GM12878 (cell line): ENCODE results near the gene MCEMP1.

Source experiments
- BHLHE40 ChIP-seq, 2 experiments: fragments of 450-650 bp in 1 of 2; IDR thresholded peaks; 2 replicates each; pipeline ENCODE4 v1.6.1; 2011 to 2017; ENCODE audit warnings: low read depth in 2 of 2, borderline replicate concordance in 1 of 2, improper control_type of control experiment in 1 of 2, low read length in 1 of 2, mild to moderate bottlenecking in 1 of 2
- CBFB ChIP-seq: IDR thresholded peaks from 2 replicates; pipeline ENCODE4 v1.6.1; 2016; ENCODE audit warnings: antibody characterized with exemption, low read depth
- CTCF ChIP-seq, 3 experiments: IDR thresholded peaks in 2 of 3; conservative IDR thresholded peaks in 1 of 3; 2 replicates each; pipeline ENCODE4 v1.5.1; 2011; ENCODE audit warnings: low read depth in 3 of 3, low read length in 3 of 3, mild to moderate bottlenecking in 3 of 3, control low read depth in 2 of 3, moderate library complexity in 2 of 3, inconsistent platforms in 1 of 3, mixed read lengths in 1 of 3; ENCODE audit not compliant: control insufficient read depth in 2 of 3, insufficient read depth in 1 of 3; ENCODE audit errors: extremely low read depth in 1 of 3
- EGR1 ChIP-seq, 2 experiments: IDR thresholded peaks; 1 replicate in 1 of 2; 2 replicates in 1 of 2; pipeline ENCODE4 v1.6.1; 2011 to 2012; ENCODE audit warnings: low read depth in 2 of 2, low read length in 2 of 2, borderline replicate concordance in 1 of 2, mild to moderate bottlenecking in 1 of 2, moderate library complexity in 1 of 2
- EP300 ChIP-seq, 2 experiments: fragments of 150-350 bp in 1 of 2; IDR thresholded peaks; 2 replicates each; pipeline ENCODE4 v1.6.1; 2011 to 2012; ENCODE audit warnings: low read depth in 2 of 2, low read length in 2 of 2, borderline replicate concordance in 1 of 2, improper control_type of control experiment in 1 of 2, inconsistent platforms in 1 of 2; ENCODE audit not compliant: control insufficient read depth in 1 of 2
- EZH2 ChIP-seq: IDR thresholded peaks from 2 replicates; pipeline ENCODE4 v1.6.1; 2012; ENCODE audit warnings: low read depth, mild to moderate bottlenecking, control low read depth, inconsistent platforms, low read length, borderline replicate concordance; ENCODE audit not compliant: control insufficient read depth
- HDAC2 ChIP-seq: fragments of 200-600 bp; sonication (generic); IDR thresholded peaks from 2 replicates; pipeline ENCODE4 v1.6.1; 2017
- MYC ChIP-seq: IDR thresholded peaks from 2 replicates; pipeline ENCODE4 v1.6.1; 2011; ENCODE audit warnings: mild to moderate bottlenecking, low read length, moderate library complexity, inconsistent platforms; ENCODE audit not compliant: insufficient read depth, insufficient replicate concordance, insufficient read length, severe bottlenecking
- NR2F1 ChIP-seq: fragments of 450-650 bp; conservative IDR thresholded peaks from 2 replicates; pipeline ENCODE4 v1.6.1; 2017; ENCODE audit warnings: mild to moderate bottlenecking
- POLR2A ChIP-seq: IDR thresholded peaks from 2 replicates; pipeline ENCODE4 v1.6.1; 2011; ENCODE audit warnings: low read depth, mild to moderate bottlenecking, low read length
- RBBP5 ChIP-seq: fragments of 200-600 bp; sonication (generic); conservative IDR thresholded peaks from 2 replicates; pipeline ENCODE4 v1.6.1; 2016
- USF2 ChIP-seq: IDR thresholded peaks from 2 replicates; pipeline ENCODE4 v1.6.1; 2011; ENCODE audit warnings: low read depth, low read length, improper control_type of control experiment, borderline replicate concordance

GRCh38 chr19:7663706-7664105 lies 13.2 kb upstream of the MCEMP1 start:
- TF ChIP-seq HDAC2 (no peak), EP300 (IDR thresholded peaks at IDR 0.05; ENCODE audit: borderline replicate concordance in 1 of 2, control insufficient read depth in 1 of 2, low read depth in 2 of 2, low read length in 2 of 2) (no peak), USF2 (no peak), CBFB (no peak), CTCF (IDR thresholded peaks at IDR 0.05 in 2 of 3, conservative IDR thresholded peaks at IDR 0.05 in 1 of 3; ENCODE audit: control insufficient read depth in 2 of 3, extremely low read depth in 1 of 3, insufficient read depth in 1 of 3, low read depth in 3 of 3, low read length in 3 of 3) (no peak), EZH2 (no peak), RBBP5 (no peak), POLR2A (no peak), MYC (no peak), BHLHE40 (IDR thresholded peaks at IDR 0.05; ENCODE audit: borderline replicate concordance in 1 of 2, low read depth in 2 of 2, low read length in 1 of 2) (no peak), EGR1 (IDR thresholded peaks at IDR 0.05; ENCODE audit: borderline replicate concordance in 1 of 2, low read depth in 2 of 2, low read length in 2 of 2) (no peak), NR2F1 (no peak)
